PC-9 (cell line): ENCODE measurements around the gene L1CAM.

Experiments
- CTCF ChIP-seq: fragments of 200-600 bp; sonication (generic); conservative IDR thresholded peaks from 2 replicates; pipeline ENCODE4 v1.6.1; 2017; ENCODE audit warnings: mixed run types, antibody characterized with exemption, mild to moderate bottlenecking, moderate library complexity
- EZH2 ChIP-seq: fragments of 200-600 bp; sonication (generic); IDR thresholded peaks from 2 replicates; pipeline ENCODE4 v1.8.0; 2017; ENCODE audit warnings: antibody characterized with exemption, low read depth

GRCh38 chrX:153867671-153868070 lies 18.3 kb downstream of the L1CAM start:
- TF ChIP-seq CTCF (no peak), EZH2 (no peak)
